Karpas-422 (cell line): Measurements from ENCODE around the gene VAMP5. TPM values are rescaled to one million over a fixed set of nuclear protein-coding genes. Genes with fewer than 3 reads are reported as not detected.

ENCODE experiments used
- DNase-seq: peaks from one replicate; pipeline ENCODE4 v3.0.0-alpha.2; 2015
- H2AFZ ChIP-seq: fragments of 200-600 bp; sonication (generic); 2 replicates; pipeline ENCODE4 v1.6.1; 2014; ENCODE audit warnings: antibody characterized with exemption, low read length, mixed read lengths
- H3K27ac ChIP-seq: fragments of 200-600 bp; sonication (generic); 2 replicates; pipeline ENCODE4 v1.5.1; 2014; ENCODE audit warnings: mild to moderate bottlenecking, low read length, moderate library complexity
- H3K27me3 ChIP-seq: fragments of 200-600 bp; sonication (generic); 2 replicates; pipeline ENCODE4 v1.6.1; 2014; ENCODE audit warnings: low read length, mixed read lengths
- H3K36me3 ChIP-seq: fragments of 200-600 bp; sonication (generic); 2 replicates; pipeline ENCODE4 v1.6.1; 2014; ENCODE audit warnings: low read length, mixed read lengths; ENCODE audit not compliant: insufficient read depth
- H3K4me1 ChIP-seq: fragments of 200-600 bp; sonication (generic); 2 replicates; pipeline ENCODE4 v1.6.1; 2014; ENCODE audit warnings: mild to moderate bottlenecking, low read length, mixed read lengths
- H3K4me2 ChIP-seq: fragments of 200-600 bp; sonication (generic); 2 replicates; pipeline ENCODE4 v1.6.1; 2014; ENCODE audit warnings: low read length, low read depth, mild to moderate bottlenecking; ENCODE audit not compliant: poor library complexity, severe bottlenecking
- H3K4me3 ChIP-seq: fragments of 200-600 bp; sonication (generic); 2 replicates; pipeline ENCODE4 v1.5.1; 2014; ENCODE audit warnings: mild to moderate bottlenecking, antibody characterized with exemption, low read length, mixed read lengths
- H3K79me2 ChIP-seq: fragments of 200-600 bp; sonication (generic); 2 replicates; pipeline ENCODE4 v1.6.1; 2014; ENCODE audit warnings: mild to moderate bottlenecking, low read length, mixed read lengths
- H3K9ac ChIP-seq: fragments of 200-600 bp; sonication (generic); 2 replicates; pipeline ENCODE4 v1.6.0; 2014; ENCODE audit warnings: low read length
- H3K9me2 ChIP-seq: fragments of 200-600 bp; sonication (generic), shearing (Covaris generic); replicated peaks from 2 replicates; pipeline ENCODE4 v1.6.0; 2014; ENCODE audit warnings: mild to moderate bottlenecking, low read length, moderate library complexity; ENCODE audit not compliant: insufficient read depth
- H3K9me3 ChIP-seq: fragments of 300-700, 200-600 bp; sonication (generic); 2 replicates; pipeline ENCODE4 v1.6.1; 2014; ENCODE audit warnings: low read length, mixed read lengths
- H4K20me1 ChIP-seq: fragments of 200-600 bp; sonication (generic); 2 replicates; pipeline ENCODE4 v1.6.1; 2014; ENCODE audit warnings: mild to moderate bottlenecking, antibody characterized with exemption, low read length, low read depth; ENCODE audit not compliant: insufficient read depth
- small RNA-seq: library from RNA; depleted of rRNA; stranded (forward); fragments of <200 nt; gene quantifications from one replicate; pipeline ENCODE3, GENCODE V24; 2014
- total RNA-seq: library from RNA; depleted of rRNA; stranded (reverse); fragments of >200 nt; shearing (Covaris generic); gene quantifications from 2 replicates; pipeline ENCODE4 v1.2.3, GENCODE V29; 2014; ENCODE audit warnings: low replicate concordance; rRNA removed

VAMP5 gene
- total RNA-seq, 1 experiment from 2014 or later: not detected

GRCh38 chr2:85631316-85631715 is 47.1 kb downstream of the VAMP5 start:
- Histone ChIP-seq H3K79me2 (peaks cover 25% of the 10 kb centered on the region), H3K4me1 (no peaks in the 10 kb centered on the region), H3K4me2 (no peak overlapping the region), H4K20me1 (peaks cover 10% of the 10 kb centered on the region), H3K36me3 (peaks cover 61% of the 10 kb centered on the region), H3K27me3 (no peaks in the 10 kb centered on the region), H3K27ac (no peak overlapping the region), H3K9me3 (no peaks in the 10 kb centered on the region), H3K9me2 (no peaks in the 10 kb centered on the region), H2AFZ (no peak overlapping the region), H3K9ac (no peak overlapping the region), H3K4me3 (no peak overlapping the region)
- no peak for DNase-seq

GRCh38 chr2:85635011-85635410 is 50.8 kb downstream of the VAMP5 start:
- Histone ChIP-seq H2AFZ (no peak overlapping the region), H3K9me3 (no peaks in the 10 kb centered on the region), H3K79me2 (peaks cover 31% of the 10 kb centered on the region), H3K36me3 (peaks cover 66% of the 10 kb centered on the region; the same call in 1 of the 2 replicates), H3K27me3 (no peaks in the 10 kb centered on the region), H3K27ac (no peak overlapping the region), H3K4me3 (no peak overlapping the region), H3K9me2 (no peaks in the 10 kb centered on the region), H3K4me2 (no peak overlapping the region), H3K9ac (no peak overlapping the region), H3K4me1 (no peaks in the 10 kb centered on the region), H4K20me1 (peaks cover 23% of the 10 kb centered on the region; the same call in 1 of the 2 replicates)
- DNase-seq: no peak

- no peak for DNase-seq
- Histone ChIP-seq H3K4me3 (no peak overlapping the region), H3K79me2 (peaks cover 25% of the 10 kb centered on the region)
Measured at GRCh38 chr2:85635636-85636035, 51.4 kb downstream of the VAMP5 start.

GRCh38 chr2:85642725-85643124 is 58.5 kb downstream of the VAMP5 start:
- H3K27ac ChIP-seq: no peak overlapping the region
- 0 out of 2 replicates have a peak, but pooled peaks cover 9% of the 10 kb centered on the region for H4K20me1 ChIP-seq
- H3K9me3 ChIP-seq: no peaks in the 10 kb centered on the region
- no peak overlapping the region for H2AFZ ChIP-seq
- H3K27me3 ChIP-seq: no peaks in the 10 kb centered on the region
- H3K4me1 ChIP-seq: no peaks in the 10 kb centered on the region
- H3K79me2 ChIP-seq: peaks cover 33% of the 10 kb centered on the region
- H3K4me3 ChIP-seq: no peak overlapping the region
- H3K9ac ChIP-seq: no peak overlapping the region
- peaks cover 86% of the 10 kb centered on the region for H3K36me3 ChIP-seq
- H3K9me2 ChIP-seq: no peaks in the 10 kb centered on the region
- DNase-seq: no peak
- H3K4me2 ChIP-seq: no peak overlapping the region

More at GRCh38 chr2:85635636-85636035, 51.4 kb downstream of the VAMP5 start:
- peaks cover 24% of the 10 kb centered on the region; the same call in 1 of the 2 replicates for H4K20me1 ChIP-seq
- no peaks in the 10 kb centered on the region for H3K9me3 ChIP-seq
- no peak overlapping the region for H3K27ac ChIP-seq
- H3K4me1 ChIP-seq: no peaks in the 10 kb centered on the region
- H3K36me3 ChIP-seq: peaks cover 62% of the 10 kb centered on the region; the same call in 1 of the 2 replicates
- H3K27me3 ChIP-seq: no peaks in the 10 kb centered on the region
- no peaks in the 10 kb centered on the region for H3K9me2 ChIP-seq
- H2AFZ ChIP-seq: no peak overlapping the region
- H3K4me2 ChIP-seq: no peak overlapping the region
- no peak overlapping the region for H3K9ac ChIP-seq

Small RNA genes lying within 50 kb of the gene (small RNA-seq; reads per million reads assigned to genes)
- gene RN7SL126P: not detected

Other genes starting within 250 kb of the VAMP5 start
- gene RETSAT, start 229.9 kb upstream of the VAMP5 start, total RNA-seq: 21.6 and 23.0 TPM in 2 replicates
- gene ELMOD3, start 229.7 kb upstream of the VAMP5 start, total RNA-seq: 18.6 and 28.8 TPM in 2 replicates
- gene CAPG, start 174.1 kb upstream of the VAMP5 start, total RNA-seq: 0.63 and 7.4 TPM in 2 replicates
- gene SH2D6, start 165.7 kb upstream of the VAMP5 start, total RNA-seq: 0.32 and 0.37 TPM in 2 replicates
- 324 and 544 TPM in 2 replicates for gene MAT2A, start 45.3 kb upstream of the VAMP5 start, total RNA-seq
- gene GGCX, start 22.9 kb upstream of the VAMP5 start, total RNA-seq: 31.6 and 47.0 TPM in 2 replicates
- 122 and 141 TPM in 2 replicates for gene VAMP8, start 6.8 kb upstream of the VAMP5 start, total RNA-seq
- 332 and 398 TPM in 2 replicates for gene RNF181, start 11.3 kb downstream of the VAMP5 start, total RNA-seq
- 13.3 and 17.2 TPM in 2 replicates for gene TMEM150A, start 18.3 kb downstream of the VAMP5 start, total RNA-seq
- gene C2orf68, start 27.6 kb downstream of the VAMP5 start, total RNA-seq: 69.1 and 111 TPM in 2 replicates
- gene USP39, start 31.8 kb downstream of the VAMP5 start, total RNA-seq: 111 and 118 TPM in 2 replicates
- not detected in 2 replicates for gene SFTPB, start 83.8 kb downstream of the VAMP5 start, total RNA-seq
- gene GNLY, start 109.9 kb downstream of the VAMP5 start, total RNA-seq: not detected in 2 replicates
- gene ATOH8, start 169.6 kb downstream of the VAMP5 start, total RNA-seq: not detected in 2 replicates